RPMI7951 (cell line): ENCODE measurements around the gene CTTN. TPM values are rescaled to one million over a fixed set of nuclear protein-coding genes. Genes with fewer than 3 reads are reported as not detected.

Experiments used
- DNase-seq: peaks from one replicate; pipeline ENCODE4 v3.0.0-alpha.2; 2012; ENCODE audit warnings: low read depth
- total RNA-seq: library from RNA; depleted of rRNA; stranded (reverse); fragments of >200 nt; shearing (Covaris generic); gene quantifications from 2 replicates; pipeline ENCODE4 v1.2.3, GENCODE V29; 2014

Gene CTTN
- total RNA-seq, 1 experiment from 2014 or later = 96.7 TPM

DNA sequence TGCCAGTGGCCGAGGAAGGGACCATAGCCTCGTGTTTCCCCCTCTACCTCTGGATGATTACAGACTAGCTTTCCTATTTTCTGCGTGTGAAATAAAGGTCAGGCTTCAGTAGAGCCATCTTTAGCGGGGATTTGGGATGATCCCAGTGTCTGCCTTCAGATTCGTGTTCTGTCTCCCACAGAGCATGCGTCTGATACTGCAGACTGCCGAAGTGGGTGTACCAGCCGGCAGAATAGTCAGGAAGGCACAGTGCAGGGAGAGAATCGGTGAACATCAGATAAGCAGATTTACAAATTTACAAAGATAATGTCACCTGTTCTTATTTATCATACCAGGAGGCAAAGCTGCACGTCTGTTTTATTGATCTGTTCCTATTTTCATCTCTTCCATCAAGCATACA, 11.1 kb downstream of the CTTN start:
- DNase-seq = no peak

DNA sequence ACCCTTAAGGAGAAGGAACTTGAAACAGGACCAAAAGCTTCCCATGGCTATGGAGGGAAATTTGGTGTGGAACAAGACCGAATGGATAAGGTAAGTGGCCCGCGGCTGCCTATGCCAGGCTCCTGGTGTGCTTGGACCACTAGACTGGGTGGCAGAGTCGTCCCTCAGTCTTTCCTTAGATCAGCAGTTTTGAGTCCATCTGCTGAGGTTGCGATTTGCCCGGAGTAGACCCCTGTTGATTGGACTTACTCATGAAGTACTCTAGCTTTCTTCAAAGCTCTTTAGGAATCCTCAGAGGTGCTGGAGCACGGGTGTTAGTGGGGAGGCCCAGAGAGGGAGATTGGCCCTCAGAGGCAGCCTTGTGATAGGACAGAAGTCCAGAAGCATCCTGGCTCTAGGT, 11.5 kb downstream of the CTTN start:
- no peak for DNase-seq

DNA sequence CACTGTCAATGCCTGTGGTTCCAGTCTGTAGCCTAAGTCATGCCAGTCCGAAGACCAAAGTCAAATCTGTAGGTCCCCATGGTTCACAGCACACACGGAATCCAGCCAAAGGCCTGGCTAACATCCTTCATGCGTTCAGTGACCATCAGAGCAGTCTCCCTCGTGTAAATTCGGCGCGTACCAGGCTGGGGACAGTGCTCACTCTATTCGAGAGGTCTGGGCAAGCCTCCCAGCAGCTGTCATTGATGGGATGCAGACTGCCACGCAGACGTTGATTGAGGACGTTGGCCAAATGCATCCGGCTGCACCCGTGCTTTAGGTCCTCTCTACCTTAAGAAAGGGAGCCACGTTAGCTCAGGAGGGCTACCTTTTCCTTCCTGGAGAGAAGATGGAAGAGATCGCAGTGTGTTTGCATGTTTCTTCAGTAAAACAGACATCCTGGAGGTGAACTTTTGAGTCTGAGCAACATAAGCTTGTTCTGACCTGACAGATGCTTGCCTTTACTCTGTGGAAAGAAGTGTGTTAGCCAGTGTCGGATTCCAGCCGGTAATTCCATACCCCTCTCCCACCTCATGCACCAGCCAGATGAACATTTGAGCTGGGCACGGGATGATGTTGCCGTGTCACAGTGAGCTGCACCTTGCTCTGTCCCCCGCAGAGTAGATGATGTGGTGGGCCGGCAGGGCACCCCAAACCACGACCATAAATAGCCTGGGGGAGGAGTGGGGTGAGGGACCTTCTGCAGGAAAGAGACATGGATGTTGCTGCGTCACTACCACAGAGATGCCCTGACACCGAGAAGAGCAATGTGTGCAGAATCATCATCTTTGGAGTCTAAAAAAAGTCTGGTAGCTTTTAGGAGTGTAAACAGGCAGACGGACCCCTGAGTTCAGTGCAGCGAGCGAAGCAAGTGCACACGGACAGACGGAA, 12.2 kb downstream of the CTTN start:
- no peak for DNase-seq

DNA sequence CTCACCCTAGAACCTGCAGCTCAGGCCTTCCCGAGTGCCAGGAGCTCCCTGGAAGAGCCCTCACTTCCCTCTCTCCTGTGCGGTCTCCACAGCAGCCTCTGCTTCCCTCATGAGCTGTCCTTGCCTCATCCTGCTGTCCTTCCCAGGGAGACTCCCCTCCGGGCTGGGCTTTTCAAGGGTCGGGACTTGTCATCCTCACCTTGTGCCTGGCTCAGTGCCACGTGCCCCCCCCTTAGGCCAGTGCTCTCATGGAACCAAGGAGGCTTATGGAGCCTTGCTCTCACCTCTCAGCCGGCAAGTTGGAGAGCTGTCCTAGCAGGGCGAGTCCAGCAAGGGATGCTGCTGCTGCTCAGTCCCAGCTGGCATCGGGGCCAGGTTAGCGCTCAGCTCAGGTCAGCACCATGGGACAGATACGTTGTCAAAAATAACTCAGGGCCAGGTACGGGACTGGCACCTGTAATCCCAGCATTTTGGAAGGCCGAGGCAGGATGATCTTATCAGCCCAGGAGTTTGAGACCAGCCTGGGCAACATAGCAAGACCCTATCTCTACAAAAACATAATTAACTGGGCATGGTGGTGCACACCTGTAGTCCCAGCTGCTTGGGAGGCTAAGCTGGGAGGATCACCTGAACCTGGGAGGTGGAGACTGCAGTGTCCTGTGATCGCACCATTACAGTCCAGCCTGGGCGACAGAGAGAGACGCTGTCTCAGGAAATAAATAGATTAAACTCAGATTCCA, 13.6 kb downstream of the CTTN start:
- no peak for DNase-seq

DNA sequence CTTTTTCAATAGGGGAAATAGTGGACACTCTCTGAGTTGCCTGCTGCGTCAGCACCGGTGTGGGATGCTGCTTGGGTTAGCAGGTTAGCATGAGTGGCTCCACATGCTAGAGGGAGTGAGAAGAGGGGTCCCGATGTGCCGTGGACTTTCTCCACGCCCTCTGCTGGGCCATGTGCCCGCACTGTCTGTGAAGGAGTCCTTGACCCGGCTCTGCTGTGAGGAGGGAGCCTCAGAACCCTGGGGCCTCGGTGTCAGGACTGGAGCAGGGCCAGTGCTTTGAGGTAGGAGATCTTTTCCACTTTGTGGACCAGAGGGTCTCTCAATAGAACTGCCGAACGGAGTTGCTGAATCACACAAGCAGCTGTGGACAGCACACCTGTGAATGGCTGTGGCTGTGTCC, 14.8 kb downstream of the CTTN start:
- DNase-seq = no peak

DNA sequence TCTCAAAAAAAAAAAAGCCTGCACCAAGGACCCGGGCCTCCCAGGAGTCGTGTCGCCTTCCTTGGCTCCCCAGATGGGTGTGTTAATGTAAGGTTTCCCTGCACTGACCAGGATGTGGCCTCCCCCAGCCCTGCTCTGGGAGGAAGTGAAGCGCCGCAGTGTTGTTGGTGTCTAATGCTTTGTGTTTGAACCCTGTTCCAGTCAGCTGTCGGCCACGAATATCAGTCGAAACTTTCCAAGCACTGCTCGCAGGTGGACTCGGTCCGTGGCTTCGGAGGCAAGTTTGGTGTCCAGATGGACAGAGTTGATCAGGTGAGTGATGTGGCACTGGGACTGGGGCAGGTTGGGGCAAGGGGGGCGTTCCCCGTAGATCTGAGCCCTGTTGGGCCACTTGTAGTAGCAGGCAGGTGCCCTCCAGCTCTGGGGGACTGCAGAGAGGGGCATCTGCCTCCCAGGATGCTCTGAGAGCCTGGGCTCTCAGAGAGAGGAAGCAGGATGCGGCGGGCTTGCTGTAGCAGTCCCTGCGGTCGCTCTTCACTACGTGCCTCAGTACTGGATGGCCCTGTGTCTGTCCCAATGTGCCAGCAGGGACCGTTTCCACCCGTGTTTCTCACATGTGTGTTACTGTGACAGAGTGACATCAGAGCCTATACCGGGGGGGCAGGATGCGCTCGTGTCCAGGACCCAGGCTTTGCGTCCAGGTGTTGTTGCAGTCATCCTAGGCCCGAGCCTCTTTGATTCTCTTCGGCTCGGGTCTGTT, 16.2 kb downstream of the CTTN start:
- no peak for DNase-seq

DNA sequence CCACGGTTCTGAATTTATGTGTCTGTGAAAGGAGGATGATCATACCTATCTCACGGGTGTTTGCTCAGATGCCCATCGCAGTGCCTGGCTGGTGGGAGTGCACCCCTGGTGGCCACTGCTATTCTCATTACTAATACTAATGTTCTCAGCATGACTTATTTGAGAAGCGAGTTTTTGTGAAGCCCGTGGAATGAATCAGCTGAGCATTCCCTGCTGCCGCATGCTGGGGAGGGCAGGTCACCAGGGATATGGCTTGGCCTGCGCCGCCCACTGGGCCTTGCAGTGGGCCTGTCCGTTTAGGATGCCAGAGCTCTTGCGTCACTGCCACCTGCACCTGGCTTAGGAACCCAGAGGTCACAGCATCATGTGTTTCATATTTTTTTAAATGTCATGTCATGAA, 16.9 kb downstream of the CTTN start:
- DNase-seq = no peak

DNA sequence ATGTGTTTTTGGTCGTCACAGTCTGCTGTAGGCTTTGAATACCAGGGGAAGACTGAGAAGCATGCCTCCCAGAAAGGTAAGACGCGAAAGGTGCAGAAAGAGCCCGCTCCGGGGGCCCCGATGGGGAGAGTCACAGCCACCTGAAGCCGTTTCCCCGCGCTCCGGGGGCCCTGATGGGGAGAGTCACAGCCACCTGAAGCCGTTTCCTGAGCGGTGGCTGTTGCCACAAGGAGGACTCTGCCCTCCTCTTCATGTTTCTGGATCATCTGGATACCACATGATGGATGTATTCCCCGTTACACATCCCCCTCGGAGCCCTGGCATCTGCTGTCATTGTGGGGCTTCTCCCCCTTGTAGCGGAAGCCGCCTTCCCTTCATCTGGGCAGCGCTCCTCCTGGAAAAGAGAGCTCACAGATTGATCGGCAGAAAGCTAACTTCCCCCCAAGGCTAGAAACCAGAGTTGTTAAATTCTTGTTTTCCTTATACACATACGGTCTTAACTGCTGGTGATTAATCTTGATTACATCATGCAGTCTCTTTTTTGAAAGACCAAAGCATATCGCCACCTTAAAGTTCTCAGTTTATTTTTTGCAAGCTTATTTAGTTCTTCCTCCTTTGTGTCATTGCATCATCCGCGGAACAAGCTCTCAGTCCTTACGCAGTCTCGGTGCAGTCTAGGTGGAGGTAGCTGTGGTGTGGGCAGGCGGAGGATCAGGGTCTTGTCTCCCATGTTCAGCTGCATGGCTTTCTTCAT, 17.5 kb downstream of the CTTN start:
- no peak for DNase-seq

DNA sequence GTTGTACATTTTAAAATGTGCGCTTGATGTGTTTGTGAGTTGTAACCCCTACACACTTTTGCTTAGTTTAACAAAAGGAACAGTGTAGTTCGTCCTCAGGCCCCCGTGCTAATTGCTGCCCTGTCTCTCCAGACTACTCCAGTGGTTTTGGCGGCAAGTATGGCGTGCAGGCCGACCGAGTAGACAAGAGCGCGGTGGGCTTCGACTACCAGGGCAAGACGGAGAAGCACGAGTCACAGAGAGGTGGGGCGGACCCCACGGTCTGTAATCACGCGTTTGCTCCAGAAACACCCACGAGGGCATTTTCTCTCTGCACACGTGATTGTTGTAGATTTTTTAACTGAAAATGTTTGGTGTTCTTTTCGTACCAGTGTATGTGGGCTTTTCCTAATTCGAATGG, 18.6 kb downstream of the CTTN start:
- DNase-seq = no peak

DNA sequence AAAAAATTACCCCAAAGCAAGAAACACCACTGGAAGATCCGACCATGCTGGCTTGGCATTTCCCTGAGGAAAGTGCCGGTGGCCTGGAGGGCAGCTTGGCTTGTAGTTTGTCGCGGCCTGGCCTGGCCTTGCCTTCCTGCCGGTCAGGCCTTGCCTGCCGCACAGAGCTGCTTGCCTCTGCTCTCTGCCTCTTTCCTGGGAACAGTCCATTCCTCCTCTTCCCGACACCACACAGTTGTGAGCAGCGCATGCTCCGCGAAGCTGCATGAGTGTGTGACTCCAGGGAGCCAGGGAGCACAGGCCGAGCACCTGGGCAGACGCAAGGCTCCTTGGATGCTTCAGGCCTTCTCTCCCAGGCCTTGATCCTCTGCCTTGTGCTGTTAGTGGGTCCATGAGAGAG, 19.8 kb downstream of the CTTN start:
- no peak for DNase-seq

DNA sequence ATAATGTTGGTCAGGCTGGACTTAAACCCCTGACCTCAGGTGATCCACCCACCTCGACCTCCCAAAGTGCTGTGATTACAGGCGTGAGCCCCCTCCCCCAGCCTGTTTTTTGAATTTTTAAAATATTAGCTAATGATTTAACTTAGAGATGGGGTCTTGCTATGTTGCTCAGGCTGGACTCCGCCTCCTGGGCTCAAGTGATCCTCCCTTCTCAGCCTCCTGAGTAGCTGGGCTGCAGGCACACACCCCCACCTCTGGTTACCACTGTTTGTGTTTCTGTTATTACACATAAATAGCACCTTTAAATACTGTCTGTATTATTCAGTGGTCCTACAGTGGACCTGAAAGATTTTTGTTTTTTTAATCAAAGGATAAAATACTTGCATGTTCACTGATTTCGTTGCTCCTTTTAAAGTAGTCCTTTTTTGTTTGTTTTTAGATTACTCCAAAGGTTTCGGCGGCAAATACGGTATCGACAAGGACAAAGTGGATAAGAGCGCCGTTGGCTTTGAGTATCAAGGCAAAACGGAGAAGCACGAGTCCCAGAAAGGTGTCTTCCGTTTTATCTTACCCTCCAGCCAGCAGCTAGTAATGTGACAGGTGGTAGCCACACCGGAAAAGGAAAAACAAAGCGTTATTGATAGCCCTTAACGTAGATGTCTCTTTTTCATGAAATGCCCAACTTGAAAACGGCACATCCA, 21.1 kb downstream of the CTTN start:
- no peak for DNase-seq

DNA sequence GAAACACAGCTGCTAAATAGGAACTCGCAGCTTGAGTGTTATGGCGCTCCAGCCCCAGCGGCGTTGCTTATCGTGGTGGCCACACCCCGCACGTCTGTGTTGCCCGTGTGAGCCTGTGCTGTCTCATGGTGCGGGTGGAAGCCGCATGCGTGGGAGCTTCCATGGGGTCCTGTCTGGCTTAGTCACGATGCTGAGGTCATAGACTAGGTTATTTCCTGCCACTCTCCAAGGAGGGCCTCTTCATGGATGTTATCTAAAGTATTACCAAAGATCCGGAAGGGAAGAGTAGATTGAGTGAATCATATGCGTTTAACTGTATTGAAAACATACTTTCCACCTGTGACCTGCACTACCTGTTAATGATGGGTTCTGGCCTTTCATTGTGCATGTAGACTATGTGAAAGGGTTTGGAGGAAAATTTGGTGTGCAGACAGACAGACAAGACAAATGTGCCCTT, 21.7 kb downstream of the CTTN start:
- DNase-seq = peak; percentile 43

DNA sequence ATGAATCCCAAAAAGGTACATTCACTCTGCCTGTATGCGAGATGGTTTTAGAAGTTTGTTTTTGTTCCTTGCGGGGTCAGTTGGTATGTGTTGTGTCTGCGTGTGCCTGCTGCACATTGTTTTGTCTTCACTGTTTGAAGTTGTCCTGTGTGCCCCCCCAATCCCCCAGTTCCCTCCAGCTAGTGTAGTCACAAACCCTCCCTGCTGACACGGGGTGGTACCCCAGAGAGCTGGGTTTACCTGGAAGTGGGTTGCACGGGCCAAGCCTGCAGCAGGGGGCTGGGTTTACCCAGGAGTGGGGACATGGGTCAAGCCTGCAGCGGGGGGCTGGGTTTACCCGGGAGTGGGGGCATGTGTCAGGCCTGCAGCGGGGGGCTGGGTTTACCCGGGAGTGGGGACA, 22.2 kb downstream of the CTTN start:
- DNase-seq = no peak

DNA sequence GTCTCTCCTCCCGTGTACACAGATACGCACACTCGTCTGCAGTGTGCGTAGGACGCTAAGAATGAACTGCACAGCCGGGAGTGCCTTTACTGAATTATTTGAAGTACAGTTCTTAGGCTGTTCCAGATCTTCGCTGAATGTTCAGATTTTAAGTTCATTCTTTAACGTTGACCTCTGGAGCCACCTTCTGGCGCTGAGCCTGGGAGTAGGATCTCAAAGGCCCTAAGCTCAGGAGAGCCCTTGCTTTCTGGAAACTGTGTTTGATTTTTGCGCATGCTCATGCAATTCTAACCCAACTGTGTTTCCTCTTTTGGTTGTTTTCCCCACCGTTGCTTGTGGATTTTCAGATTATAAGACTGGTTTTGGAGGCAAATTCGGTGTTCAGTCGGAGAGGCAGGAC, 22.8 kb downstream of the CTTN start:
- DNase-seq = no peak

DNA sequence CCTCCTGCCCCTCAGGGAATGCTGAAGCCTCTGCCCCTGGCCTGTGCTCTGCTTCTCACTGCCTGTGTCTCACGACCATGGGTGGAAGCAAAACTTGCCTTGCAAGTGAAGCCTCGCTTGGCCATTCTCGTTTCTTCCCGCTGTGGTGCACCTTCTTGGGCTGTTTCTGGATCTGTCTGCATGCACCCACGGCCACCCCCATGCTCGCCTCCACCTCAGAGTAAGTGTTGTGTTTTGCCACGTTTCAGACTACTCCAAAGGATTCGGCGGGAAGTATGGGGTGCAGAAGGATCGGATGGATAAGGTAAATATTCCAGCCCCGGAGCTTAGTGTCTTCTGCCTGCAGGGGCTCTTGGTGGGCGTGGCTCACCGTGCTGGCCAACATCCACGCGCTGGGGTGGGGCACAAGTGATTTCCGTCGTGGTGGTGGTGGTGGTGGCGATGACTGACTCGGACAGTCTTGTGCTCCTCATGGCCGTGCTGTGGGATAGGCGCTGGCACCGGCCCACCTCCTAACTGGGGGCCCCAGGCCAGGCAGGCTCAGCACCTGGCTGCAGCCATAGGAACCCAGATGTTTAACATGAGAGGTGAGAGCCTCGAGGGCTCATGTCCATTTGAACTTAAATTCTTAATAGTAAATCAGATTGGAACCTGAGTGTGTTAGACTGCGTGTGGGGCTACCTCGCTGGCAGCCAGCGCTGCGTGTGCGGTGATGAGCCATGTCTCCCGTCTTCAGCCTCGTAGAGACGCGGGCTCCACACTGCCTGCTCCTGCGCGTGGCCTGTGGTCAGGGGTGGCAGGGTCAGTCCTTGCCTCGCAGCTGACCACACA, 24.6 kb downstream of the CTTN start:
- DNase-seq = no peak

DNA sequence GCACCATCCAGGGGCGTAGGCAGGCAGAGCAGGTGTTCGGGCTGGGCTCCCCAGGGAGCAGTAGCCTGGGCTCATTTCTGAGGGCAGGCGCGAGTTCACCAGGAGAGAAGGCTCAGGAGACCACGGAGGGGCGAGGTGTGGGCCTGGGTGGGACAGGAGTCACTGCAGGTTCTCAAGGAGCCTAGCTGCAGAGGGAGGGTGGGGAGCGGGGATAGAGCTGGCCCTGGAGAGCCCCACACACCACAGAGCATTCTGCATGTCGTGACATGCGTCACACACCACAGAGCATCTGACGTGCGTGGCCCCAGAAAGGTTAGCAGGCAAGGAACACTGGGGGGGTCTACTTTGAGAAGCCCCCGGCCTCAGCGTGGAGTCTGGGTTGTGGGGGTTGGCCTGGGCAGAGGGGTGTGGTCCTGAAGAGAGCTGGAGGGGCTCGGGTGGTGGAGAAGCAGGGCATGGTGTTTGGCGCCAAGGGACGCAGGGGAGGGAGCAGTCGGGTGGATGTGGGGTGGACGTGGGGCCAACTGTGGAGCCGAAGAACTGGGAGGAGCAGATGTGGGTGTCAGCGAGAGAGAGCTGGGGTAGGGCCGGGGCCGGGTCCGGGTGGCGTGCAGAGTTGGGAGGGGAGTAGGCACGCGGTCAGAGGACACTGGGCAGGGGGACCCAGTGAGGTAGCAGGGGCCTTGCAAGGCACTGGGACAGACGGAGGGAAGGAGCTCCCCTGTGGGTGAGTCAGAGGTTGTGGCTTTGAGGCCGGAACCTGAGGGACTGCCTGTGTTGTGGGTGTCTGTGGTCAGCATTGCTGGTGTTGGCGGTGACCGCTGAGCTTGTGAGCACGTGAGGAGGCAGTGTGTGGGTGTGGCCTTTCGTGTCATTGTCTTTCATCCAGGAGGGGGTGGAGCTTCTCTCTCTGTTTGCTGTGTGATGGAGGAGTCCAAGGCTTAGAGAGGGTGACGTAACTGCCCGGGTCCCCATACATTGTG, 25.5 kb downstream of the CTTN start:
- DNase-seq = peak; percentile 92

DNA sequence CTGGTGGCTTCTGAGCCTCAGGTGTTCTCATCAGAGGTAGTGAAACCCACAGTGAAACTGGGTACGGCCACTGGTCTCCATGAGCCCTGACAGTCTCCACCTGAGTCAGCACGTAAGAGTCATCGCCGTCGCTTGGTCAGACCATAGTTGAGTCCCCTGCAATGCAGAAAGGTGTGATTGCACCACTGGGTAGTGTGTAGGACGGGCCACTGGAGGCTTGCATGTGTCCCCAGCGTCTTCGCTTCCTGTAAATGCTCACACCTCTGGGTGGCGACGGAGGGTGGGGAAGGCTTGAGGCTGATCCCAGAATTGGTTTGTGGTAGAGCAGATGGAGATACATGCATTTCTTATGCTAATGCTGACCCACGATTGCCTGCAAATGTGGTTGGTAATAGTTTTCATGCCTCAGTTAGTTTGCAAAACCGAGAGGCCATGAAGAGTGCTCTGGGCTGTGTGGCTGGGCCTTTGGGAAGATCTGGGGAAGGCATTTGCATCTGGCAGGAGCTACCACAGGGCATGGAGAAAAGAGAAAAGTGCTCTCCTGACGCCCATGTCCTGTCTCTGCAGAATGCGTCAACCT, 26.5 kb downstream of the CTTN start:
- no peak for DNase-seq

DNA sequence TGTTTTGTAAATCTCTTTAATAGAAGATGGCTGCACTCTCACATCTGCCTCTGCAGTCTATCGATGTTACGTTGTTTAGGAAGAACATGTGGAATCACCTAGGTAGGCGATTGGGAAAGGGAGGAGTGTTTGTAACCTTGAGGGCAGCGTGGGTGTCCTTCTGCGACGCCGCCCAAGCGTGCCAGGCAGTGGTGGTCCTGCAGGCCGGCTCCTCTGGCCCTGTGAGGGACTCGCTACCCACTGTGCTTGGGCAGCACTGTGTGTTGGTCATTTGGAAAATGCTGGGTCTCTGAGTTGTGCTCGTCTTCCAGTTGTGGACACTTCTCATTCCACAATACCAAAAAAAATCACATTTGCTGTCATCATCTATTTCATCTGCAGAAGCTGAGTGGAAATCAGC, 29.1 kb downstream of the CTTN start:
- DNase-seq = no peak
